Ureter (tissue), 1 donor: ENCODE data around the gene SMG6. TPM values are rescaled to one million over a fixed set of nuclear protein-coding genes. Genes with fewer than 3 reads are reported as not detected.
"Not testable (repeated sequence)": the region's sequence is repeated elsewhere in the genome, so short reads cannot be mapped to it uniquely, and the experiment has no call there.

Experiments
- DNase-seq: peaks from one replicate; pipeline ENCODE4 v3.0.0-alpha.2; 2020; ENCODE audit warnings: low spot score
- total RNA-seq: library from RNA; stranded (reverse); gene quantifications from one replicate; pipeline ENCODE4 v1.2.4, GENCODE V29; 2023
- donor health status: DM: yes; HTN: yes; CAD: no.

Gene SMG6
- 58.4 TPM for total RNA-seq

DNA sequence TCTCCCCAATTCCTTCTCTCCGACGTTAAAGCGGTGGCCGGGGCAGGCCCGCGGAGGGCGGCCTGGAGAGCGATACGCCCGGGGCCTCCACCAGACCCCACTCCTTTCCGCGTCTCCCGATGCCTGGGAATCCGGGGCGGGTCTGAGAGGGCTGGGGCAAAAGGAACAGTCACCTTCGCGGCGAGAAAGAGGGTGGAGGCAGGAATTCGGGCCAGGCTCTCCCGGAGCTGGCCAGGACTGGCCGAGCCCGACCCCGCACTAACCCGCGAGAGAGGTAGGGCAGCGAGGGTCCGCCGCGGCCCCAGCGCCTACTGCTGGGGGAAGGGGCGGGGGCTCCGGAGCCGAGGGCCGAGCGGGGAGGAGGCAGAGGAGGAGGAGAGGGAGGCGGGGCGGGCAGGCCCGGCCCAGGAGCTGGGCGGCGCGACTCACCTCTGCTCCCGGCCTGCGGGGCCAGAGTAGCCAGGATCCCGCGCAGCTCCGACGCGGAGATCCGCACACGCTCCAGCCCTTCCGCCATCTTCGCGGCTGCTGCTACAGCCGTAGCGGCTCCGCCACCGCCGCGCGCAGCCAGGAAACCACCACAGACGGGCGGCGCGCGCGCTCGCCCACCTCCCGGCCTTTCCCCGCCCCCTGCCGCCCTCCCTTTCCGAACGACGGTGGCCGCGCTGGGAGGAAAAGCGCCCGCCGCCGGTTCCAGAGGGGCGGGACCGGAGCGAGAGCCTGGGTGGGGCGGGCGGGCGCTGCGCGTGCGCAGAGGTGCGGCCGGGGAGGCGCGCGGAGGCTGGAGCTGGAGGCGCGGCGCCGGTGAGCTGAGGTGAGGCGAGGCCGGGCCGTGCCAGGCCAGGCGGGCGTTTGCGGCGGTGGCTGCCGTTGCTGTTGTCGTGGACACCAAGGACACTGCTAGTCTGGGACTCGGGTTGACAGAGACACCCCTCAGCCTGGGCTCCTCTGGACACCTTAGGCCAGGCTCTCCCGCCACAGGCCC lies at the start of gene SMG6, which contains the start of gene SRR:
Gene SMG6 (minus strand): TSS at position 582 of the 985 bp plus-strand sequence. CDS start 65 bp downstream, at position 517.
Gene SRR (plus strand): TSS at position 747 of the 985 bp plus-strand sequence. CDS start 11,611 bp downstream, outside the sequence.
- peak; percentile 93 for DNase-seq

DNA sequence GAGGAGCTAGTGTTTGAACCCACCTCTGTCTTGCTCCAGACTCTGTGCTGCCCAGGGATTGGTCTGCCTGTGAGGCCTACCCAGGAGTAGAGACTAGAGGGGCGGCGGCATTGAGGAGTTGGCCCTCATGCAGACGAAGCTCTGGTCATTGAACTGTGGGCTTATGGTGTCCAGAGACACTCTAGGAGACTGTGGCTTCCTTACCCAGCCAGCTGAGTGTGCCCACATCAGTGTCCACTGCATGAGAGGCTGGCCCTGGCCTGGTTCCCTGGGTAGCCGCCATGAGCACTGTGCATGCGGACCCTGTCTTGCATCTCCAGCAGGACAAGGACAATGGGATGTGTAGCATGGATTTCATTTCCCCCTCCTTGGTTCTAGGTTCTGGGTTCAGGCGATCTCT lies 47.7 kb upstream of the SMG6 start:
- DNase-seq: no peak

DNA sequence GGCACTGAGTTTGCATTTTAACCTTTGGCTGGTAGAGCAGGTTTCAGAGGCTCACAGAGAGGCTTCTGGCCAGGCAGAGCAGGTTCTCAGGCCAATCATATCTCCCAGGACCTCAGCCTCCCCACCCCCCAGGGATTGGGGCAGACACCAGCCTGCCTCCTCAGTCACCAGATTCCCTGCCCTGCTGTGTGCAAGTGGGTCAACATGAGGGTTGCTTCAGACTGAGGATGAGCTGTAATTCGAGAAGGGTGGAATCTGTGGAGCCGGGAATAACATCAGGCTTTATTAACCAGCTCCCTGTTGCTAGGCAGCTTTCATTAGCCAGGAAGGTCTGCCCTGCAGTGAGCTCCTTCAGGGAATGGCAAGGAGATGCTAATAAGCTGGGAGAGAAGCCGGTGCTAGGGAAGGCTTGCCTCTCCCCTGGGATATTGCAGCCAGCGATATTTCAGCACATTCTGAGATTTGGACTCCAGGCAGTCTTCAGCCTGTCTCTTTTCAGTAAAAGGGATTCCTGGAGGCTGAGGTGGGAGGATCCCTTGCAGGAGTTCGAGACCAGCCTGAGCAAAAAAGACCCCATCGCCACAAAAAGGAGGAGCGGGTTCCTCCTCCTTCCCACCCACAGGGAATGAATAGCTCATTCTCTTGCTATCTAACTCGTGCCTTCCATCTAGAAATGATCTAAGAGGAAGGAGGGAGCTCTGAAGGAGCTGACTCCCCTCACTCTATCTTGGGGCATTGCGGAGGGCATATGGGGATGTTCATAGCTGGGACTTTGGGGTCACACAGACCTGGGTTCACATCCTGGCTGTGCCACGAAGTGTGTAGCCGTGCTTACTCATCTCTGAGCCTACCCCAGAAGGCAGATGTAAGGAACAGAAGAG lies 44.5 kb upstream of the SMG6 start:
- no peak for DNase-seq

DNA sequence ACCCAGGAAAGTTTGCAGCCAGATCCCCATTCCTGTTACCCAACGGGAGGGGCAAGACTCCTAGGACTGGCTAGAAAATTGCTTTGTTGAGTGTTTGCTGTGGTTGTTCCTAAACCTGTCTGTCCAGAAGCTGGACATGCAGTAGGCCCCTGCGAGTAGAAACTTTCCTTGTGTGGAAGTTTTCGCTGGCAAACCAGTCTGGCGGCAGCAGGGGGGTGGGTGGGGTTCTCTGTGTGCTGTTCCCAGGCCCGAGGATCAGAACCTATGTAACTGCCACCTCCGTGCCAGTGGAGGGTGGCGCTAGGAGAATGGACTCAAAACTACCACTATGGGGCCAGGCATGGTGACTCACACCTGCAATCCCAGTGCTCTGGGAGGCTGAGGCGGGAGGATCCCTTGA lies 42.9 kb upstream of the SMG6 start:
- DNase-seq: no peak

DNA sequence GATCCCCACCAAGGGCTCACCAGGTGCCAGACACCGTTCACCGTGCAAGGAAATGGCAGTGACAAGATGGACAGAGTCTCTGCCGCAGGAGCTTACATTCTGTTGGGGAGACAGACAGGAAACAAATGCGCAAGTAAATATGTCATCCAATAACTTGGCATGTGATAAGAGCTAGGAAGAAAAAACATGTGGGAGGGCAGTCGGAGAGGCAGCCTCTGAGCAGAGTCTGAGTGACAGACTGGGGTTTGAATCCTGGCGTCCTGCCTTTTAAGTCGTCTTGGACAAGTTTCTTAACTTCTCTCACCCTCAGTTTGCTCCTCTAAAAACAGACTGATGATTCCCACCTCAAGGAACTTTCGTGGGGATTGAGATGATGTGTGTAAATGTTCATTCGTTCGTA lies 40.9 kb upstream of the SMG6 start:
- no peak for DNase-seq

DNA sequence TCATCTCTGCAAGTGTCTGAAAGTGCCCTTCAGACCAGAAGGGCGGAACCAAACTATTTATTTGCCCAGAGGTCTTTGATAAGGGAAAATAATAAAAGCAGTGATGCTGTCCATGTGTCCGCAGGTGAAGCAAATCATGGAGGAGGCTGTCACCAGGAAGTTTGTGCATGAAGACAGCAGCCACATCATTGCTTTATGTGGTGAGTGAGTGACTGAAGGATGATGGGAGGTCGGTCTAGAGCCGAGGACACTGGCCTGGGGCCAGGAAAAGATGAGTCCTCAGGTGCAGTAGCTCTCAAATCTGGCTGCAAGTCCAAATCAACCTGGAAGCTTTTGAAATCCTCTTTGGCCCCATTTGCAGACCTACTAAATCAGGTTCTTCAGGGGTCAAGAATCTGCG lies 39.8 kb upstream of the SMG6 start:
- no peak for DNase-seq

DNA sequence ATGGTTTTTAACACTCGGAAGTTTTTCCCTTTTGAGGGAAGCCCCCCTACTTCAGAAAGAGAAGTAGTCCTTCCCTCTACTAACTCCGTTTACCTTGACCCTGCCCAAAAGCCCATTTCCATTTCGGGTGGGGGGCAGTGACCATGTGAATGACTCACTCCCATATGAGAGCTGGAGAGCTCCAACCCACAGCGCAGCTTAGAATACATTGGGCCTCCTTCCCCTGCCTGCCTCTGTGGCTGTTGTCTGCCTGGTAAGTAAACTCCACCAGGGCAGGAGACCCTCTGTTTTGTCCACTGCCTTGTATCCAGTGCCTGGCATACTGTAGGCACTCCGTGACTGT lies 34.7 kb upstream of the SMG6 start:
- DNase-seq: no peak

DNA sequence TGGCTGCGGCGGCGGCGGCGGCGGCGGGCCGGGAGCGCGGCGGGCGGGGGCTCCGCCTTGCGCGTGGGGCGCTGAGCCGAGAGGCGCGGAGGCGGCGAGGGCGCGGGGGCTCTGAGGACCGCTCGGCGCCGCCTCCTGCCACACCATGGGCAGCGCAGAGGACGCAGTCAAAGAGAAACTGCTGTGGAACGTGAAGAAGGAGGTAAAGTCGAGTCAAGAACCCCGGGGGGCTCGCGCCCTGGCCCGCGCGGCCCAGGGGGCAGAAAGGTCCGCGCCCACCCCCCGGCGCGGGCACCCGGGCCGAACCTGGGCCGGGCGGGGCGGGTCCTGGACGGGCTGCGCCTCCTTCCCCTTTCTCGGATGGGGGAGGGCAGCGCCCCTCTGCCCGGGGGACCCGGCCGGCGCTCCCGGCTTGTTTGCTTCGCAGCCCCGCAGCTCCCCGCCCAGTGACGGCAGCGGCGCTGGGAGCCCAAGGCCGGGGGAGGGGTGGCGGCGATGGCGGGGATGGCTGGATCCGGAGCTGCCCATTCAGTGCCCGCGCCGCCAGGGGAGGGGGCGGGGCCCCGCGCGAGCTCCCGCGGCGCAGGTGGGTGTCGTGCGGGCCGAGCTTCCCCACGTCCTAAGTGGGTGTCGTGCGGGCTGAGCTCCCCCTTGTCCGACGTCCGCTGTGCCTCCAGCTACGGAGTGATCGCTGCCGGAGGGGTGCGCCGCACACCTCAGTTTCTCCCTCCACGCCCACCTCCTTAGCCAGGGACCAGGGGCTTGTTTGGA lies 34.1 kb upstream of the SMG6 start:
- no peak for DNase-seq

DNA sequence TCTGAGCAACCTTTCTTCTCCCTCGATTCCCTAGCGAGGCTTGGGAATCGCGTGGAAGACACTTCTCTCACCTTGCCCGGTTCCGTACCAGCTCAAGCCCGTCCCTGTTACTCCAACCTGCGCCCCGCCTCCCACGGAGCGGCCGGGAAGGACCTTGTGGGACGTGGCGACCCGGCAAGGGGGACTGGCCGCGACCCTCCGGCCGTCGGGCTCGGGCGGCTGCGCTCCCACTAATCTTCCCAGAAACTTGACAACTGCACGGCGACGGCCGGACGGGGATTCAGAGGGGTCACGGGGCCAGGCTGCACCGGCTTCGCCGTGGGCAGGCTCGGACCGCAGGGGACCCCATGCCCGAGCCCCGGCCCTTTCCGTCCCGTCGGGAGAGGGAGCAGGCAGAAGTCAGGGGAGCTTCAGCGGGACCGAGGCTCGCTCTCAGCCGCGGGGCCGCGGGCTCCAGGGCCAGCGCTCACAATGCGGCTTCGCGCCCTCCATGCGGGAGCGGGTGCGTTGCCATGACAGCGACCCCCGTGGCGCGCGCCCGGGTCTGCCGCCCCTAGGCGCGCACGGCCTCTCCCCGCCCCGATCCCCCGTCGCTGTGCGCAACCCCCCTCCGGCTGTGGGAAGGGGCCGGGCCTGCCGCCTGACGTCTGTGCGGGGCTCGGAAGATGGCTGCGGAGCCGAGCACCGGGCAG lies 33.4 kb upstream of the SMG6 start, which contains the start of gene SGSM2:
Gene SGSM2 (plus strand): TSS at position 650 of the 692 bp plus-strand sequence. CDS start 188 bp downstream, outside the sequence.
- peak; percentile 64 for DNase-seq

DNA sequence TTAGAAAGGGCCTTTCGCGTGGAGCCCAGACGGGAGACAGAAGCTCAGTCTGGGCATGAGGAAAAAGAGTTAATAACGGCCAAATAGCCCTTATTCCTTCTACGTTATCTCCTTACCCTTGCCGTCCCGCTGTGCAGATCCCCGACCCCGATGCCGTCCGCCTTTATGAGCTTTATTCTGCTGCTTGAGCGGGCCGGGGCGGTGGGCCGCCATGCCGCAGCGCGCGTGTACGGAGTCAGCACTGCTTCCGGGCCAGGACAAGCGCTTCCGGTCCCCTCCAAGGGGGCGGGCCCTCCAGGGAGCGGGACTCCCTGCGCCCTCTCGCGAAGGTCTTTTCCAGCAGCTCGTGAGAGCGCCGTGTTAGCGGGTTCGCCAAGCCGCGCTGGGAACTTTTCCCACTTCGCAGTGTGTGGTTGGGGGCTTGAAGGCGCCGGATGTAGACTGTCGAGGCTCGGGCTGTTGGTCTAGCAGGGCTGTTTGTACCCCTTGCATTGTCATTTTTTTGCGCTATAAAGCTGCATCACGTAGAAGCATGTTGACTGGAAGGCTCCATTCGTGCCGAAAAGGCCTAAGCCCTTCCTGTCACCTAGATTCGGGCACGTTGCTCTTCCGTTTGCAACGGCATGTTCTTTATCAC lies 32.7 kb upstream of the SMG6 start, which contains the start of gene TSR1:
Gene TSR1 (minus strand): TSS at position 243 of the 637 bp plus-strand sequence. CDS start 30 bp downstream, at position 213.
- DNase-seq: peak; percentile 93

DNA sequence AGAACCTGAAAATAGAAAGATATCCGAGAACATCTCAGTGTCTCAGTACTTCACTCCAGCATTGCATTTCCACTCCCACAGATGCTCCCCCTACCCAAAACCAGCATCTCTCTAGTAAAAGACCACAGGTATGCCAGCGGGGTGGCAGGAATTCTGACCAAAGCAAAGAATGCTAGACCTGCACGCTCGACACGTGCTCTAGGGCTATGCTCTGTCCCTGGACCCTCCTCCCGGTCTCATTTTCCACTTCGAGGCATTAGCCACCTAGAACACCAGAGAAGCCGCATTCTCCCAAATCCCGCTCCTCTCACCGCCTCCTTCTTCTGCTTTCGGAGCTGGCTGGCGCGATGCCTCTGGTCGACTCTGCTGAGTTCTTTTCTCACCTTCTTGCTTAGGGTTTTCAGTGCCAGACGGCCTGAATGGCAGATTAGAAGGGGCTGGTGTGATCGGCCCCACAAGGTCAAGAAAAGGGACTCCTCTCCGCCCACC lies 32.2 kb upstream of the SMG6 start:
- no peak for DNase-seq

DNA sequence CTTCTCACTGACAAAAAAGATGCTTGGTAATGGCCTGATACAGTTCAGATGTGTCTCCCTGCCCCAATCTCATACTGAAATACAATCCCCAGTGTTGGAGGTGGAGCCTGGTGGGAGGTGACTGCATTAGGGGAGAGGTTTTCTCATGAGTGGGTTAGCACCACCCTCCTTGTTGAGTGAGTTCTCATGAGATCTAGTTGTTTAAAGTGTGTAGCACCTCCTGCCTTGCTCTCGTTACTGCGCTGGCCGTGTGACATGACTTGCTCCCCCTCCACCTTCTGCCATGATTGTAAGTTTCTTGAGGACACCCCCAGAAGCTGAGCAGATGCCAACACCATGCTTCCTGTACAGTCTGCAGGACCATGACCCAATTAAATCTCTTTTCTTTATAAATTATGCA lies 27.7 kb upstream of the SMG6 start:
- DNase-seq: no peak

DNA sequence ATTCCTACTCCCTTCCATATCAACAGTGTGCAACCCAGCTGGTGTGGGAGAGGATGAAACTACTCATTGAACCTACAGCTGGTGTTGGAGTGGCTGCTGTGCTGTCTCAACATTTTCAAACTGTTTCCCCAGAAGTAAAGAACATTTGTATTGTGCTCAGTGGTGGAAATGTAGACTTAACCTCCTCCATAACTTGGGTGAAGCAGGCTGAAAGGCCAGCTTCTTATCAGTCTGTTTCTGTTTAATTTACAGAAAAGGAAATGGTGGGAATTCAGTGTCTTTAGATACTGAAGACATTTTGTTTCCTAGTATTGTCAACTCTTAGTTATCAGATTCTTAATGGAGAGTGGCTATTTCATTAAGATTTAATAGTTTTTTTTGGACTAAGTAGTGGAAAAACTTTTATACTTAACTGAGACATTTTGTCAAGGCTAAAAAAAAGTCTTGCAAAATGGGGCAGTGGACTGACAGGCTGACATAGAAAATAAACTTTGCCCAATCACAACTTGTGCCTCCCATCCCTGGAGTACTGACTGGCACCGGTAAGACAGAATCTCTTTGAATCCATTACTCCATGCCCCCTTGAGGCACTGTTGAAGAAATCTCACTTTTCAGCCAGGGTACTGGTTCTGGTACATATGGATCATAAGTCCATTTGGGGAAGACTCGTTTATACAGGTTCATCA lies 20.2 kb upstream of the SMG6 start:
- DNase-seq: no peak

DNA sequence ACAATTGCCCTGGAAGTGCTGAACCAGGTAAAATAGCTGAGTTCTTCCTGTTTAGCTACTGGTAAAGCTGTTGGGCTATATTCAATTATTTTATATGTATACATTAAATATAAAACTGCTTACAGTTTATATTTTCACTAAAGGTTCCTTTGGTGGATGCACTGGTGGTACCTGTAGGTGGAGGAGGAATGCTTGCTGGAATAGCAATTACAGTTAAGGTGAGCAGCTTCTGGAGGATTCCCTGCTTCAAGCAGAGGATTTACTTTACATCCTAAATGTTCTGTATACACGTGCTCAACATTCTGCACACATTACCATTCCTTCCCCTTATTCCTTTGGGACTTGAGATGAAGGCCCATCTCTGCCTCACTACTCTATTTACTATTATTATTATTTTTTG lies 17.8 kb upstream of the SMG6 start:
- no peak for DNase-seq

DNA sequence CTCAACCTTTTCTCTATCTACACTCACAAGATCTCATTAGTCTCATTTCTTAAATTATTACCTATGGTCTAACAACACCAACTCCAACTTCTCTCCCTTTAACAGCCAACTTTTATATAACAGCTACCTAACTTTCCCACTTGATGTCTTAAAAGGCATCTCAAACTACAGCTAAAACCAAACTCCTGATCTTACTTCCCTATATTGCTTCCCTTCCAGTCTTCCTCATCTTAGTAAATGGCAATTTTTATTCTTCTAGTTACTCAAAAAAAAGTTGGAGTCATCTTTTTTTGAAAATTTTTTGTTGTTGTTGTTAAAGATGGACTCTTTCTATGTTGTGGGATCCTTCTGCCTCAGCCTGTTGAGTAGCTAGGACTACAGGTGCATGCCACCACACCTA lies 15.5 kb upstream of the SMG6 start:
- DNase-seq: no peak

DNA sequence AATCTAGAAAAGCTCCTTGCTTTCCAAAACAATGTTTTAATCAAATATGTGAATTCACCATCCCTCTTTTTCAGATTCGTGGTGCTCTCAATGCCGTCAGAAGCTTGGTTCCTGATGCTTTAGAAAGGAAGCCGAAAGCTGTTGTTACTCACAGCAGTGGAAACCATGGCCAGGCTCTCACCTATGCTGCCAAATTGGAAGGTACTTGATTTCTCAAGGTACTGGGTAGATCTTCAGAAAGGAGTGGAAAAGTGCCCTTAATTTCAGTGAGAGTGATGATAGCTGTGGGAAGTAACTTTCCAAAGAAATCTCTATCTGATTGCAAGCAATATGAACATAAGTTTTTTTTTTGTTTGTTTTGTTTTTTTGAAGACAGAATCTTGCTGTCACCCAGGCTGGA lies 14.2 kb upstream of the SMG6 start:
- DNase-seq: no peak

DNA sequence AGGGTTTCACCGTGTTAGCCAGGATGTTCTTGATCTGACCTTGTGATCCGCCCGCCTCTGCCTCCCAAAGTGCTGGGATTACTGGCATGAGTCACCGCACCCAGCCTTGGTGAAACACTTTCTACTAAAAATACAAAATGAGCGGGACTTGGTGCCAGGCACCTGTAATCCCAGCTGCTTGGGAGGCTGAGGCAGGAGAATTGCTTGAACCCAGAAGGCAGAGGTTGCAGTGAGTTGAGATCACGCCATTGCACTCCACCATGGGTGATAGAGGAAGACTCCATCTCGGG lies 13.3 kb upstream of the SMG6 start:
- DNase-seq: not testable (repeated sequence)

DNA sequence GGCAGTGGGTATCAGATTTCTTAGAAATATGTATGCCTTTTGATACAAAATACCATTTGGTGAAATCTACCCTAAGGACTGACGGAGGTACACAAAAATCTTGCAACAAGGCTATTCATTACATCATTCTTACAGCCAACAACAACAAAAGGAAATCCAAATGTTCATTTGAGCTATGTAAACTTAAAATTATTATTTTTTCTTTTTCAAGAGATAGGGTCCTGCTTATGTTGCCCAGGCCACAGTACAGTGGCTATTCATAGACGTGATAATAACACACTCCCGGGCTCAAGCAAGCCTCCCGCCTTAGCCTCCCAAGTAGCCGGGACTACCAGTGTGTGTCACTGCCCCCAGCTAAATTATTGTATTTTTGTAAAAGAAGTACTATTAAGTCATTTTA lies 9.2 kb upstream of the SMG6 start:
- no peak for DNase-seq

DNA sequence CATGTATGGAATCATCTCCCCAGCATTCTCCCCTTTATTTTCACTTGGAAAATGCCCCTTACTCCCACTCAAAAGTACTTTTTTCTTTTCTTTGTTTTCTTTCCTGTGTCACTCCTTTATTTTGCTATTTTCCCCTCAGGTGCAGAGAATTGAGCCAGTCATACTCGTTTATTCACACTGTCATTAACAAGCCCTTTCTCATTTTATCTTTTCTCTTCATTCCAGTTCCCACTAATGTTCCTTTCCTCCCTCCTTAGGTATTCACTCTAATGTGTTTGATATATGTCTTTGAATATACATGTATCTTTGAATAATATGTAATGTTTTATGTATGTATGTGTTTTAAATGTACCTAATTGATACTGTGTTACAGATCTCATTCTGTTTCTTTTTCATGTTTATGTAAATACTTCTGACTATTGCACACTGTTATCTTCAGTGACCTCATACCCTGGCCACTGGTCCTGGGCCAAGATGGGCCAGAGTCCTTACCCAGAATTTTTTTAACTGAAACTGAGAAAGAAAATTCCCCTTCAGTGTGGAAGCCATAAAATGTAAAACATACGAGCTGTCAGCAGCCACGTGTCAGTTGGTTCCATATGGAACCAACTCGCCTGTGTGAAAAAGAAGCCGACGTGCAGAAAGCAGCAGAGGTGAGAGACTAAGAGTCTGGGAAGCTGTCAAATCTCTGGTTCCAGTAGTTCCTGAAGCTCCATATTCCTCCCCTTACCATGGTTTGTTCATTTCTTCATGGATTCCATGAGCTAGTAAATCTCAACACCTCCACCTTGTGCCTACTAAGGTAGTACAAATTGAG lies 6.0 kb upstream of the SMG6 start:
- DNase-seq: no peak
